SK-N-SH (cell line): ENCODE measurements around the gene MAPK9. TPM values are rescaled to one million over a fixed set of nuclear protein-coding genes. Genes with fewer than 3 reads are reported as not detected.

ENCODE experiments used
- CTCF ChIA-PET: fragments of 300-600, 350-600 bp; formaldehyde crosslinking; extraction: SDS; loops from one replicate; lab custom pipeline; 2021; lab: Yijun Ruan, JAX
- POLR2A ChIA-PET: fragments of 350-600 bp; sonication (Branson Sonifier 250); formaldehyde crosslinking; extraction: SDS; loops from one replicate; lab custom pipeline; 2020; ENCODE audit warnings: antibody characterized with exemption, inconsistent platforms; lab: Yijun Ruan, JAX
- DNase-seq: peaks from one replicate; pipeline ENCODE4 v3.0.0; 2012
- H2AFZ ChIP-seq: fragments of 200-600 bp; sonication (generic); 2 replicates; pipeline ENCODE4 v1.8.1; 2016; ENCODE audit warnings: antibody characterized with exemption, mild to moderate bottlenecking, low read depth
- H3F3A ChIP-seq: fragments of 200-600 bp; sonication (generic); replicated peaks from 2 replicates; pipeline ENCODE3; 2016; ENCODE audit warnings: antibody characterized with exemption, mild to moderate bottlenecking; ENCODE audit not compliant: insufficient read depth
- H3K27ac ChIP-seq, 2 experiments: fragments of 200-500 bp in 1 of 2; fragments of 200-600 bp in 1 of 2; sonication (Bioruptor generic) in 1 of 2; sonication (generic), shearing (Covaris generic) in 1 of 2; 2 replicates each; pipeline versions ENCODE4 v1.5.1 to v1.6.1; 2014 to 2016; ENCODE audit warnings: low read depth in 2 of 2, inconsistent platforms in 1 of 2, low read length in 1 of 2, mild to moderate bottlenecking in 1 of 2, mixed read lengths in 1 of 2
- H3K27me3 ChIP-seq: fragments of 200-600 bp; sonication (generic), shearing (Covaris generic); 2 replicates; pipeline ENCODE4 v1.6.1; 2016; ENCODE audit warnings: mixed run types; ENCODE audit not compliant: insufficient read depth
- H3K36me3 ChIP-seq, 2 experiments: fragments of 200-500 bp in 1 of 2; fragments of 200-600 bp in 1 of 2; sonication (Bioruptor generic) in 1 of 2; sonication (generic) in 1 of 2; replicated peaks in 1 of 2; 2 replicates each; pipeline versions ENCODE3 to v1.5.1; 2014 to 2016; ENCODE audit warnings: low read length in 1 of 2, mild to moderate bottlenecking in 1 of 2; ENCODE audit not compliant: insufficient read depth in 2 of 2, control insufficient read depth in 1 of 2
- H3K4me1 ChIP-seq, 2 experiments: fragments of 200-500 bp in 1 of 2; fragments of 200-600 bp in 1 of 2; sonication (Bioruptor generic) in 1 of 2; sonication (generic), shearing (Covaris generic) in 1 of 2; 2 replicates each; pipeline versions ENCODE4 v1.5.1 to v1.6.1; 2014 to 2016; ENCODE audit warnings: low read depth in 1 of 2, low read length in 1 of 2, mixed run types in 1 of 2; ENCODE audit not compliant: insufficient read depth in 2 of 2, control insufficient read depth in 1 of 2
- H3K4me2 ChIP-seq: fragments of 200-600 bp; sonication (generic), shearing (Covaris generic); 2 replicates; pipeline ENCODE4 v1.6.1; 2017; ENCODE audit warnings: mixed run types
- H3K4me3 ChIP-seq, 2 experiments: fragments of 200-500 bp in 1 of 2; fragments of 200-600 bp in 1 of 2; sonication (Bioruptor generic) in 1 of 2; sonication (generic), shearing (Covaris generic) in 1 of 2; 2 replicates each; pipeline versions ENCODE4 v1.5.1 to v1.8.1; 2014 to 2016; ENCODE audit warnings: low read depth in 2 of 2, inconsistent platforms in 1 of 2, low read length in 1 of 2, mild to moderate bottlenecking in 1 of 2, mixed read lengths in 1 of 2, moderate library complexity in 1 of 2
- H3K79me2 ChIP-seq: fragments of 200-600 bp; sonication (generic); 2 replicates; pipeline ENCODE4 v1.8.1; 2017; ENCODE audit warnings: mild to moderate bottlenecking; ENCODE audit not compliant: insufficient read depth
- H3K9ac ChIP-seq: fragments of 200-600 bp; sonication (generic); 2 replicates; pipeline ENCODE4 v1.6.1; 2017; ENCODE audit warnings: mixed run types
- H3K9me2 ChIP-seq: fragments of 200-600 bp; sonication (generic); 2 replicates; pipeline ENCODE4 v1.6.1; 2017; ENCODE audit warnings: mixed run types
- H3K9me3 ChIP-seq: fragments of 200-600 bp; sonication (generic); 2 replicates; pipeline ENCODE4 v1.6.1; 2017; ENCODE audit warnings: mixed run types, mild to moderate bottlenecking, moderate library complexity
- H4K20me1 ChIP-seq: fragments of 200-600 bp; sonication (generic); 2 replicates; pipeline ENCODE4 v1.6.1; 2017; ENCODE audit warnings: mild to moderate bottlenecking, mixed run types; ENCODE audit not compliant: insufficient read depth
- EP300 ChIP-seq, 2 experiments: IDR thresholded peaks; 2 replicates each; pipeline versions ENCODE4 v1.4.0 to v1.6.1; 2012; ENCODE audit warnings: borderline replicate concordance in 1 of 2, low read depth in 1 of 2, low read length in 1 of 2
- FOXJ3 ChIP-seq: sonication (generic); formaldehyde crosslinking; IDR thresholded peaks from 2 replicates; pipeline ENCODE4 v1.5.1; 2020; ENCODE audit warnings: mild to moderate bottlenecking, missing genetic modification reagents
- FOXM1 ChIP-seq: IDR thresholded peaks from 2 replicates; pipeline ENCODE4 v1.4.0; 2012; ENCODE audit warnings: low read depth, mild to moderate bottlenecking
- MEF2A ChIP-seq: IDR thresholded peaks from 2 replicates; pipeline ENCODE4 v1.4.0; 2012; ENCODE audit warnings: low read depth, borderline replicate concordance
- NFIC ChIP-seq: IDR thresholded peaks from 2 replicates; pipeline ENCODE4 v1.4.0; 2012; ENCODE audit warnings: borderline replicate concordance
- RAD21 ChIP-seq: IDR thresholded peaks from 2 replicates; pipeline ENCODE4 v1.6.1; 2012; ENCODE audit warnings: mild to moderate bottlenecking, low read length
- RCOR1 ChIP-seq: fragments of 150-350 bp; IDR thresholded peaks from 2 replicates; pipeline ENCODE4 v1.6.1; 2017; ENCODE audit warnings: antibody characterized with exemption, low read length
- TAF1 ChIP-seq: IDR thresholded peaks from 2 replicates; pipeline ENCODE4 v1.6.1; 2012; ENCODE audit warnings: low read depth, mild to moderate bottlenecking, low read length, moderate library complexity, borderline replicate concordance
- TEAD4 ChIP-seq: IDR thresholded peaks from 2 replicates; pipeline ENCODE4 v1.4.0; 2012; ENCODE audit warnings: mild to moderate bottlenecking, borderline replicate concordance; ENCODE audit not compliant: insufficient read depth
- WGBS: methylation state at CpG from one replicate; pipeline ENCODE4 v1.1.6; 2017; ENCODE audit warnings: low lambda C conversion rate; 5-methylcytosine and 5-hydroxymethylcytosine counted together
- polyA plus RNA-seq, 3 experiments: library from polyadenylated mRNA; depleted of rRNA; stranded (reverse); fragments of >200 nt; gene quantifications; 2 replicates each; pipeline ENCODE4 v1.2.3, GENCODE V29; 2012
- TF ChIP-seq, protein P1 (sequence below): IDR thresholded peaks from 2 replicates; pipeline ENCODE4 v1.4.0; 2012; ENCODE audit warnings: low read depth
- TF ChIP-seq, protein P2 (sequence below): fragments of 150-350 bp; IDR thresholded peaks from 2 replicates; pipeline ENCODE4 v1.6.1; 2016; ENCODE audit warnings: mild to moderate bottlenecking, low read depth, low read length
- TF ChIP-seq, protein P3 (sequence below): fragments of 200-600 bp; sonication (generic); IDR thresholded peaks from 2 replicates; pipeline ENCODE4 v1.6.1; 2017; ENCODE audit warnings: antibody characterized with exemption, mild to moderate bottlenecking, moderate library complexity

MAPK9 gene
- polyA plus RNA-seq, 1 of the 3 experiments (the other 2 are of a cell fraction), result 23.9 TPM

DNA sequence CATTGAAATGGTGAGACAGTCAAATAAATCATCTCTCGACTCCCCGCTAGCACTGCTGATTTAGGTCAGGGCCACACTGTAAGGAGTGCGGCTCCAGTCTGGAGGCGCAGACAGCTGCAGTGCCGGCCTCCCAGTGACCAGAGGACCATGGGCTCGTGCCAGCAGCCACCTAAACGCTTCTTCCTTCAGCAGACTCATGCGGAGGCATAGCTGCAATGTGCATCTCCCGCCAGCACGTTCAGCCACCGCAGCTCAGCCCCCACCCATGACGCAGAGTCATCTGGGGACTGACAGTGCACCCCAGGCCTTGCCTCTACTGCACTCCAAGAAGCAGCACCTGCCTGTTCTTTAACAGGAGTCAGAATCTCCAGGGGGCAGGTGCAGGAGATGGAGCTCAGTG lies 13.6 kb upstream of the MAPK9 start:
- Histone ChIP-seq H3K36me3 (no peaks in the 10 kb centered on the region), H3K79me2 (no peaks in the 10 kb centered on the region), H3F3A (no peaks in the 10 kb centered on the region), H3K4me2 (no peak overlapping the region)
- TF ChIP-seq RCOR1, result no peak
- TF ChIP-seq MEF2A, result no peak
- TF ChIP-seq, protein P1, sequence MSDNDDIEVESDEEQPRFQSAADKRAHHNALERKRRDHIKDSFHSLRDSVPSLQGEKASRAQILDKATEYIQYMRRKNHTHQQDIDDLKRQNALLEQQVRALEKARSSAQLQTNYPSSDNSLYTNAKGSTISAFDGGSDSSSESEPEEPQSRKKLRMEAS, result no peak
- TF ChIP-seq TAF1, result no peak
- TF ChIP-seq, protein P2, sequence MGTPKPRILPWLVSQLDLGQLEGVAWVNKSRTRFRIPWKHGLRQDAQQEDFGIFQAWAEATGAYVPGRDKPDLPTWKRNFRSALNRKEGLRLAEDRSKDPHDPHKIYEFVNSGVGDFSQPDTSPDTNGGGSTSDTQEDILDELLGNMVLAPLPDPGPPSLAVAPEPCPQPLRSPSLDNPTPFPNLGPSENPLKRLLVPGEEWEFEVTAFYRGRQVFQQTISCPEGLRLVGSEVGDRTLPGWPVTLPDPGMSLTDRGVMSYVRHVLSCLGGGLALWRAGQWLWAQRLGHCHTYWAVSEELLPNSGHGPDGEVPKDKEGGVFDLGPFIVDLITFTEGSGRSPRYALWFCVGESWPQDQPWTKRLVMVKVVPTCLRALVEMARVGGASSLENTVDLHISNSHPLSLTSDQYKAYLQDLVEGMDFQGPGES, result no peak
- no peak for TF ChIP-seq EP300 (IDR thresholded peaks at IDR 0.05; ENCODE audit: borderline replicate concordance in 1 of 2, low read depth in 1 of 2, low read length in 1 of 2)
- TF ChIP-seq FOXJ3 (CRISPR knock-in tag), result no peak
- no peak for TF ChIP-seq RAD21
- no peak for TF ChIP-seq TEAD4
- no peak for TF ChIP-seq NFIC
- no peak for TF ChIP-seq FOXM1
- TF ChIP-seq, protein P3, sequence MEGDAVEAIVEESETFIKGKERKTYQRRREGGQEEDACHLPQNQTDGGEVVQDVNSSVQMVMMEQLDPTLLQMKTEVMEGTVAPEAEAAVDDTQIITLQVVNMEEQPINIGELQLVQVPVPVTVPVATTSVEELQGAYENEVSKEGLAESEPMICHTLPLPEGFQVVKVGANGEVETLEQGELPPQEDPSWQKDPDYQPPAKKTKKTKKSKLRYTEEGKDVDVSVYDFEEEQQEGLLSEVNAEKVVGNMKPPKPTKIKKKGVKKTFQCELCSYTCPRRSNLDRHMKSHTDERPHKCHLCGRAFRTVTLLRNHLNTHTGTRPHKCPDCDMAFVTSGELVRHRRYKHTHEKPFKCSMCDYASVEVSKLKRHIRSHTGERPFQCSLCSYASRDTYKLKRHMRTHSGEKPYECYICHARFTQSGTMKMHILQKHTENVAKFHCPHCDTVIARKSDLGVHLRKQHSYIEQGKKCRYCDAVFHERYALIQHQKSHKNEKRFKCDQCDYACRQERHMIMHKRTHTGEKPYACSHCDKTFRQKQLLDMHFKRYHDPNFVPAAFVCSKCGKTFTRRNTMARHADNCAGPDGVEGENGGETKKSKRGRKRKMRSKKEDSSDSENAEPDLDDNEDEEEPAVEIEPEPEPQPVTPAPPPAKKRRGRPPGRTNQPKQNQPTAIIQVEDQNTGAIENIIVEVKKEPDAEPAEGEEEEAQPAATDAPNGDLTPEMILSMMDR, result no peak
- TF ChIP-seq, all 33 proteins: peak for 0
- Histone ChIP-seq H4K20me1 (no peaks in the 10 kb centered on the region), H3K4me1 (peaks cover 0 to 19% of the 10 kb centered on the region in 2 experiments; a peak in 1 of 4 replicates), H3K4me3 (no peak overlapping the region), H3K27me3 (no peaks in the 10 kb centered on the region), H2AFZ (no peak overlapping the region), H3K9me3 (no peaks in the 10 kb centered on the region), H3K9me2 (no peaks in the 10 kb centered on the region), H3K9ac (no peak overlapping the region), H3K27ac (no peak overlapping the region)
- POLR2A ChIA-PET, result no interaction called here
- WGBS, result 73% methylated on average over 10 of the region's 12 CpGs
- CTCF ChIA-PET, result interaction anchor here (1.1 to 6.6 kb wide), 4 partner anchors 10 to 23 kb away, joined by 3 to 98 read pairs (median 42); partner anchors contain the start of gene MAPK9
- DNase-seq, result peak; percentile 58
